ENCODE measurements around the gene RBM28.

DNA sequence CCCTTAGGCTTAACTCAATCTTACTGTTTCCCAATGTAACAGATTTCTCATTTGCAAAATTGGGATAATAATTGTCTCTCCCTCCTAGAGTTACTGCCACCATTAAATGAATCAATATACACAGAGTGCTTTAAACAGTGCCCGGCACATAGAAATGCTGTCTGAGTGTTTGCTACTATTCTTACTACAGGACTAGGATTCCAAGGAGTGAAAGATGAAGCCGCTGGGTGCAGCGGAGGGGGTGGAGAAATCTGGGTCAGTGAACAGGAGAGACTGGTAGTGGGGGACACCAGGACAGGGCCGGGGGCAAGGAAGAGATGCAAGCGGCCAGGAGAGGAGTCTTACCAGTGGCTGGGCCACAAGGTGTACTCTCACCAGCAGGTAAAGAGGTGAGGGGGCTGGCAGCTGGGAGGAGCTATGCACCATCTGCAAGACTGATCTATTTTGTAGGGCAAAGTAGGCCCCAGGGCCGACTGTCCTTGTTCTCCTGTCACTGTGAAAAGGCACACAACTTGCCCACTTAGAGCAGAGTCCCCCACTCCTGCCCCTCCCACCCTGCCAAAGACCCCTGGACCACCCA, 36.3 kb upstream of the RBM28 start:
- TF ChIP-seq, protein P1, sequence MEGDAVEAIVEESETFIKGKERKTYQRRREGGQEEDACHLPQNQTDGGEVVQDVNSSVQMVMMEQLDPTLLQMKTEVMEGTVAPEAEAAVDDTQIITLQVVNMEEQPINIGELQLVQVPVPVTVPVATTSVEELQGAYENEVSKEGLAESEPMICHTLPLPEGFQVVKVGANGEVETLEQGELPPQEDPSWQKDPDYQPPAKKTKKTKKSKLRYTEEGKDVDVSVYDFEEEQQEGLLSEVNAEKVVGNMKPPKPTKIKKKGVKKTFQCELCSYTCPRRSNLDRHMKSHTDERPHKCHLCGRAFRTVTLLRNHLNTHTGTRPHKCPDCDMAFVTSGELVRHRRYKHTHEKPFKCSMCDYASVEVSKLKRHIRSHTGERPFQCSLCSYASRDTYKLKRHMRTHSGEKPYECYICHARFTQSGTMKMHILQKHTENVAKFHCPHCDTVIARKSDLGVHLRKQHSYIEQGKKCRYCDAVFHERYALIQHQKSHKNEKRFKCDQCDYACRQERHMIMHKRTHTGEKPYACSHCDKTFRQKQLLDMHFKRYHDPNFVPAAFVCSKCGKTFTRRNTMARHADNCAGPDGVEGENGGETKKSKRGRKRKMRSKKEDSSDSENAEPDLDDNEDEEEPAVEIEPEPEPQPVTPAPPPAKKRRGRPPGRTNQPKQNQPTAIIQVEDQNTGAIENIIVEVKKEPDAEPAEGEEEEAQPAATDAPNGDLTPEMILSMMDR (IDR thresholded peaks at IDR 0.05) = no peak
- TF ChIP-seq POLR2AphosphoS5 (IDR thresholded peaks at IDR 0.05; ENCODE audit: insufficient read depth in 1 of 2, low read depth in 1 of 2) = no peak
